Right ventricle myocardium inferior (tissue), 1 donor: Measurements from ENCODE around the gene PARP3. TPM values are rescaled to one million over a fixed set of nuclear protein-coding genes. Genes with fewer than 3 reads are reported as not detected.
"Not testable (repeated sequence)": the region's sequence is repeated elsewhere in the genome, so short reads cannot be mapped to it uniquely, and the experiment has no call there.

Experiments
- ATAC-seq: fragments of 200-7000 bp; cut with Tn5 transposase; one replicate; pipeline ENCODE4 v1.9.1; 2020; ENCODE audit warnings: mild to moderate bottlenecking, moderate library complexity
- DNase-seq: peaks from one replicate; pipeline ENCODE4 v3.0.0; 2021; ENCODE audit errors: missing footprints
- intact Hi-C: fragments of 100-400 bp; cut with DNase I; formaldehyde crosslinking; loops from one replicate; pipeline ENCODE4 v1.11.0; 2022
- total RNA-seq: library from RNA; stranded (reverse); fragmentation: NEBNext Ultra II Directional; extraction: Animal tissue kit (Norgen Biotek cat#: 25700); gene quantifications from one replicate; pipeline ENCODE4 v1.2.1, GENCODE V29; 2021
- donor health status: DM: no; HTN: yes; CAD: no; lungs with severe emphysema.

Gene PARP3
- total RNA-seq, 1 donor from 2014 or later: 17.6 TPM

- ATAC-seq (peak; percentile 82), DNase-seq (peak; percentile 89)
- intact Hi-C loops: loop anchor here (1.0 to 10.0 kb wide), 2 partner anchors 33 to 430 kb away; partner anchors contain the start of gene PARP3
Observed at GRCh38 chr3:51974963-51975851, 33.0 kb downstream of the PARP3 start, which contains the start of gene ABHD14A. TSS of gene ABHD14A (plus strand) at chr3:51975064. CDS start at chr3:51975136, 72 bp downstream.

GRCh38 chr3:51975852-51976549 lies 33.8 kb downstream of the PARP3 start:
- peak; percentile 90 for DNase-seq
- intact Hi-C loops: loop anchor here (10.0 kb wide), 1 partner anchor 429 kb away; no protein-coding TSS in a partner anchor
- no peak for ATAC-seq

- intact Hi-C loops: loop anchor here (10.0 kb wide), 1 partner anchor 427 kb away; no protein-coding TSS in a partner anchor
- DNase-seq: peak; percentile 56
- ATAC-seq: no peak
Observed at GRCh38 chr3:51977446-51978142, 35.4 kb downstream of the PARP3 start.

GRCh38 chr3:51978143-51978502 lies 36.0 kb downstream of the PARP3 start:
- DNase-seq: no peak
- intact Hi-C loops: loop anchor here (10.0 kb wide), 1 partner anchor 427 kb away; no protein-coding TSS in a partner anchor
- no peak for ATAC-seq

GRCh38 chr3:51980253-51980652 lies 38.1 kb downstream of the PARP3 start:
- ATAC-seq: no peak
- intact Hi-C loops: no loop called here

GRCh38 chr3:51982352-51982837 lies 40.2 kb downstream of the PARP3 start:
- ATAC-seq: peak; percentile 11
- intact Hi-C loops: no loop called here
- DNase-seq: peak; percentile 64

More at GRCh38 chr3:51980253-51980652, 38.1 kb downstream of the PARP3 start:
- peak; percentile 42 for DNase-seq

GRCh38 chr3:51982838-51983577 lies 40.8 kb downstream of the PARP3 start, which contains the start of gene ACY1:
TSS of gene ACY1 (plus strand) at chr3:51983535. CDS start at chr3:51984065, 530 bp downstream.
- DNase-seq (peak; percentile 93), ATAC-seq (peak; percentile 95)
- intact Hi-C loops: no loop called here

- DNase-seq: peak; percentile 42
- intact Hi-C loops: no loop called here
- ATAC-seq: no peak
Observed at GRCh38 chr3:51983578-51984268, 41.6 kb downstream of the PARP3 start.

GRCh38 chr3:51984269-51984647 lies 42.1 kb downstream of the PARP3 start:
- intact Hi-C loops: no loop called here
- DNase-seq: peak; percentile 1
- ATAC-seq: no peak

- ATAC-seq (no peak), DNase-seq (peak; percentile 49)
- intact Hi-C loops: no loop called here
Observed at GRCh38 chr3:51985063-51985462, 42.9 kb downstream of the PARP3 start.

- intact Hi-C loops: no loop called here
- no peak for ATAC-seq
- peak; percentile 53 for DNase-seq
Observed at GRCh38 chr3:51986010-51986947, 44.1 kb downstream of the PARP3 start.

- intact Hi-C loops: no loop called here
- DNase-seq (peak; percentile 50), ATAC-seq (no peak)
Observed at GRCh38 chr3:51987568-51987967, 45.4 kb downstream of the PARP3 start.

- DNase-seq: peak; percentile 64
- intact Hi-C loops: no loop called here
- ATAC-seq: no peak
Observed at GRCh38 chr3:51988286-51989146, 46.4 kb downstream of the PARP3 start.

- intact Hi-C loops, ATAC-seq: not testable (repeated sequence)
- peak; percentile 64 for DNase-seq
Observed at GRCh38 chr3:51990501-51990971, 48.4 kb downstream of the PARP3 start.

- no peak for ATAC-seq
- intact Hi-C loops: no loop called here
- peak; percentile 32 for DNase-seq
Observed at GRCh38 chr3:51992017-51992682, 50.0 kb downstream of the PARP3 start.
